NCI-H2029 (cell line): ENCODE results near the gene PPP3R1.

Experiments used
- DNase-seq: peaks from one replicate; lab custom pipeline; 2025; lab: John Stamatoyannopoulos, UW

PPP3R1 gene

GRCh38 chr2:68135448-68136320 is 116.6 kb downstream of the PPP3R1 start:
- DNase-seq: no peak

GRCh38 chr2:68134554-68134953 is 117.8 kb downstream of the PPP3R1 start:
- DNase-seq: no peak

- DNase-seq: no peak
Observed at GRCh38 chr2:68134120-68134519, 118.2 kb downstream of the PPP3R1 start.
